Measurements from ENCODE around the gene MGAM2. TPM values are rescaled to one million over a fixed set of nuclear protein-coding genes. Genes with fewer than 3 reads are reported as not detected.

The MGAM2 gene
- total RNA-seq, 1 donor, result under 0.01 TPM

DNA sequence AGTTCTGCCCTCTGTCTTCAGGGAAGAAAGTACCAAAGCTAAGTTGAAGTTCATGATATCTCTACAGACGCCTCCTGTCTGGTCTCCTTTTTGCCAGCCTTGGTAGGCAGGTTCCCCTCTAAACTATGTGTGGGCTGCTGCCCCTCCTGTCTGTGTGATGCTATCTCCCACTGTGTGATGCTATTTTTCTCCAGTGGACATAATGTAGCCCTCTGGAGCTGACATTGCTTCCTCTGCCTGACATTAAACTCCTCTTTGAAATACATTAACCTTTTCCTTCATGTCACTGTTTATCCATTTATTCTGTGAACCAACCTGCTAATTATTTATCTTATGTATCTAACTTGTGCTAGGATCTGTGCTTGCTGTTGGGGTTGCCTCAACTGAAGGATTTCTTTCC lies 146.4 kb downstream of the MGAM2 start, which contains the start of gene PRSS58:
PRSS58 (minus strand) TSS at position 101 of the 400 bp plus-strand sequence. CDS start 351 bp downstream, outside the sequence.
- no peak for DNase-seq (ENCODE audit: low read depth in 2 of 3, low spot score in 2 of 3)

DNA sequence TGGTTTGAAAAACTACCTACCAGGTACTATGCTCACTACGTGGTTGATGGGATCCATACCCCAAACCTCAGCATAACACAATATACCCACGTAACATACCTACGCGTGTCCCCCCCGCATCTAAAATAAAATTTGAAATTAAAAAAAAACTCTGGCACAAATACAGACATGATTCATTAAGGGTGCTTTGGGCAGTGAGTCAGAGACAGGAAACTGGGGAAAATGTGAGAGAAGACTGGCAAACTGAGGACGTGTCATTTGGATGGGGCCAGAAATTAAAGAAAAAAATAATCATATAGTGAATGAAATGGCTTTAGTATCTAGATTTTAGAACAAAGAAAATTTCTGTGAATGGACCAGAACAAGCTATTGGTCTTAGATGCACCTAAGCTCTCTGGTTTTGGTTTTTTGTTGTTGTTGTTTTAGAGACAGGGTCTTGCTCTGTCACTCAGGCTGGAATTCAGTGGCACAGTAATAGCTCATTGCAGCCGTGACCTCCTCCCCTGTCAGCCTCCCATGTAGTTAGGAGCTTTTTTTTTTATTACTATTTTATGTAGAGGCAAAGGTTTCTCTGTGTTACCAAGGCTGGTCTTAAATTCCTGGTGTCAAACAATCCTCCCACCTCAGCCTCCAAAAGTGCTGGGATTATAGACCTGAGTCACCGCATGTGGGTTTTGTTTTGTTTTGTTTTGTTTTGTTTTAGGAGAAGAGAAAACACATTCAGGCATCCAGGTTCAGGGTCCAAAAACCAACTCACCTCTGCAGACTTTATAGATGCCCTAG lies 152.3 kb downstream of the MGAM2 start:
- DNase-seq (ENCODE audit: low read depth in 2 of 3, low spot score in 2 of 3), result no peak

Other genes with a start within 250 kb of the MGAM2 start
- gene OR9A4, start 195.3 kb upstream of the MGAM2 start, total RNA-seq, result not detected
- under 0.01 TPM for gene CLEC5A, start 164.7 kb upstream of the MGAM2 start, total RNA-seq
- not detected for gene TAS2R38, start 137.9 kb upstream of the MGAM2 start, total RNA-seq
- gene MGAM, start 115.8 kb upstream of the MGAM2 start, total RNA-seq, result 0.27 TPM
- not detected for gene PRSS58, start 146.3 kb downstream of the MGAM2 start, total RNA-seq

Data from hematopoietic multipotent progenitor cell (in vitro differentiated cells).